Thyroid gland (tissue), 4 donors: ENCODE data around the gene KIF9. TPM values are rescaled to one million over a fixed set of nuclear protein-coding genes. Genes with fewer than 3 reads are reported as not detected.
"Not testable (repeated sequence)": the region's sequence is repeated elsewhere in the genome, so short reads cannot be mapped to it uniquely, and the experiment has no call there.

Experiments used
- DNase-seq, 2 donors: peaks; one replicate each; pipeline ENCODE4 v3.0.0-alpha.2; 2019
- H3K27ac ChIP-seq, 3 donors: fragments of 200-600 bp; sonication (generic); 1 replicate in 2 of 3; 2 replicates in 1 of 3; pipeline ENCODE4 v1.5.1; 2016 to 2019; ENCODE audit warnings: mild to moderate bottlenecking in 1 of 3, moderate library complexity in 1 of 3
- H3K27me3 ChIP-seq: fragments of 200-600 bp; sonication (generic); one replicate; pipeline ENCODE4 v1.5.1; 2019
- H3K36me3 ChIP-seq, 2 donors: fragments of 200-600 bp; sonication (generic); one replicate each; pipeline ENCODE4 v1.5.1; 2016 to 2019
- H3K4me1 ChIP-seq, 2 donors: fragments of 200-600 bp; sonication (generic); one replicate each; pipeline ENCODE4 v1.5.1; 2017 to 2019
- H3K4me3 ChIP-seq, 3 donors: fragments of 200-600 bp; sonication (generic); replicated peaks in 1 of 3; 1 replicate in 2 of 3; 2 replicates in 1 of 3; pipeline ENCODE4 v1.5.1; 2016; ENCODE audit warnings: mild to moderate bottlenecking in 1 of 3
- H3K9me3 ChIP-seq: fragments of 200-600 bp; sonication (generic); one replicate; pipeline ENCODE4 v1.5.1; 2017
- CTCF ChIP-seq, 6 experiments: fragments of 200-600 bp in 3 of 6; fragments of 450-650 bp in 3 of 6; sonication (generic) in 3 of 6; IDR thresholded peaks; one replicate each; pipeline ENCODE4 v1.5.1; 2016 to 2019; ENCODE audit warnings: antibody characterized with exemption in 6 of 6, mild to moderate bottlenecking in 2 of 6, inconsistent platforms in 1 of 6, moderate library complexity in 1 of 6
- POLR2A ChIP-seq, 2 donors: fragments of 450-650 bp; IDR thresholded peaks; one replicate each; pipeline ENCODE4 v1.6.1; 2017; ENCODE audit warnings: antibody characterized with exemption in 2 of 2, mild to moderate bottlenecking in 2 of 2, moderate library complexity in 1 of 2
- WGBS, 2 donors: methylation state at CpG; one replicate each; pipeline ENCODE4 v1.1.5; 2017; 5-methylcytosine and 5-hydroxymethylcytosine counted together
- intact Hi-C: fragments of 100-400 bp; cut with DNase I; formaldehyde crosslinking; loops from one replicate; pipeline ENCODE4 v1.15.1; 2023
- total RNA-seq, 4 donors: library from RNA; depleted of rRNA; stranded (reverse); fragments of >200 nt; gene quantifications; one replicate each; pipeline ENCODE4 v1.2.3, GENCODE V29; 2016

The KIF9 gene
- total RNA-seq, 4 donors from 2014 or later, result 14.8 to 43.1 (median 23.8) TPM

- intact Hi-C loops, result no loop called here
- 85 to 87% methylated on average over 2 of the region's 2 CpGs for WGBS, 2 donors
- peaks cover 27 to 44% of the 10 kb centered on the region in 2 donors for H3K4me1 ChIP-seq
- H3K27me3 ChIP-seq, result no peaks in the 10 kb centered on the region
- H3K27ac ChIP-seq, result no peak overlapping the region
- H3K4me3 ChIP-seq, result no peak overlapping the region
- no peak for DNase-seq
- H3K36me3 ChIP-seq, result no peaks in the 10 kb centered on the region
- no peak for TF ChIP-seq CTCF (IDR thresholded peaks at IDR 0.05)
- H3K9me3 ChIP-seq, result no peaks in the 10 kb centered on the region
Measured at GRCh38 chr3:47293822-47294221, 11.2 kb upstream of the KIF9 start.

GRCh38 chr3:47291754-47292420 lies 9.3 kb upstream of the KIF9 start:
- WGBS, 2 donors, result 93 to 97% methylated on average over 9 of the region's 9 CpGs
- H3K27me3 ChIP-seq, H3K9me3 ChIP-seq, H3K4me3 ChIP-seq, DNase-seq, H3K36me3 ChIP-seq, intact Hi-C loops: not testable (repeated sequence)
- peaks cover 27 to 39% of the 10 kb centered on the region in 2 donors for H3K4me1 ChIP-seq
- H3K27ac ChIP-seq, result peak overlapping the region in 1 of 3 donors; percentile 30

- DNase-seq, result peak; percentile 55 to 58
- Histone ChIP-seq H3K4me3 (no peak overlapping the region), H3K27ac (no peak overlapping the region), H3K27me3 (no peaks in the 10 kb centered on the region), H3K9me3 (no peaks in the 10 kb centered on the region), H3K36me3 (no peaks in the 10 kb centered on the region), H3K4me1 (peaks cover 24 to 32% of the 10 kb centered on the region in 2 donors)
- no peak for TF ChIP-seq CTCF (IDR thresholded peaks at IDR 0.05)
- no peak for TF ChIP-seq POLR2A (IDR thresholded peaks at IDR 0.05)
- intact Hi-C loops, result no loop called here
- WGBS, 2 donors, result 69 to 75% methylated on average over 4 of the region's 4 CpGs
Measured at GRCh38 chr3:47291158-47291753, 8.7 kb upstream of the KIF9 start.

- Histone ChIP-seq H3K27me3 (no peaks in the 10 kb centered on the region), H3K27ac (no peak overlapping the region), H3K4me3 (no peak overlapping the region), H3K9me3 (no peaks in the 10 kb centered on the region), H3K4me1 (peaks cover 36 to 40% of the 10 kb centered on the region in 2 donors), H3K36me3 (no peaks in the 10 kb centered on the region)
- no peak for DNase-seq
- 83 to 86% methylated on average over 6 of the region's 6 CpGs for WGBS, 2 donors
- no peak for TF ChIP-seq CTCF (IDR thresholded peaks at IDR 0.05)
- TF ChIP-seq POLR2A (IDR thresholded peaks at IDR 0.05), result no peak
- intact Hi-C loops, result no loop called here
Measured at GRCh38 chr3:47288966-47289910, 6.6 kb upstream of the KIF9 start.

GRCh38 chr3:47283591-47284364 lies 1.2 kb upstream of the KIF9 start:
- WGBS, 2 donors, result 38 to 45% methylated on average over 9 to 12 of the region's 12 CpGs
- TF ChIP-seq POLR2A (IDR thresholded peaks at IDR 0.05) (no peak), CTCF (IDR thresholded peaks at IDR 0.05) (no peak)
- H3K27me3 ChIP-seq, result no peaks in the 10 kb centered on the region
- H3K4me1 ChIP-seq, result peaks cover 27 to 33% of the 10 kb centered on the region in 2 donors
- H3K36me3 ChIP-seq, result no peaks in the 10 kb centered on the region
- H3K27ac ChIP-seq, result peak overlapping the region in 2 of 3 donors; percentile 86 to 89
- peak overlapping the region; percentile 44 to 88 (median 67) for H3K4me3 ChIP-seq
- intact Hi-C loops, result no loop called here
- no peaks in the 10 kb centered on the region for H3K9me3 ChIP-seq
- peak in 1 of 2 donors; percentile 6 for DNase-seq
